Progenitor cell of endocrine pancreas (in vitro differentiated cells): Measurements from ENCODE around the gene CLCF1. TPM values are rescaled to one million over a fixed set of nuclear protein-coding genes. Genes with fewer than 3 reads are reported as not detected.

Experiments
- DNase-seq: peaks from one replicate; pipeline ENCODE4 v3.0.0; 2021; ENCODE audit warnings: low spot score; ENCODE audit not compliant: unreplicated experiment
- H3K27ac Mint-ChIP-seq: 2 replicates; pipeline ENCODE4 v1.8.0; 2021; ENCODE audit warnings: mild to moderate bottlenecking, moderate library complexity, mixed read lengths
- H3K27me3 Mint-ChIP-seq: 2 replicates; pipeline ENCODE4 v1.8.0; 2021; ENCODE audit warnings: mixed read lengths
- H3K36me3 Mint-ChIP-seq: 2 replicates; pipeline ENCODE4 v1.8.0; 2022; ENCODE audit warnings: mixed read lengths; ENCODE audit not compliant: insufficient read depth
- H3K4me1 Mint-ChIP-seq: 2 replicates; pipeline ENCODE4 v1.8.0; 2021; ENCODE audit warnings: low read depth, mixed read lengths
- H3K4me3 Mint-ChIP-seq: 2 replicates; pipeline ENCODE4 v1.8.0; 2021; ENCODE audit warnings: low read depth, mild to moderate bottlenecking, moderate library complexity, mixed read lengths
- H3K9me3 Mint-ChIP-seq: 2 replicates; pipeline ENCODE4 v1.8.0; 2021; ENCODE audit warnings: low read depth, mixed read lengths
- total RNA-seq: library from RNA; stranded (reverse); gene quantifications from 2 replicates; pipeline ENCODE4 v1.2.1, GENCODE V29; 2021
- TF ChIP-seq, protein P1 (sequence below): fragments of 200-600 bp; sonication (generic); IDR thresholded peaks from one replicate; pipeline ENCODE4 v1.5.0; 2021; ENCODE audit warnings: antibody characterized with exemption, mild to moderate bottlenecking; ENCODE audit not compliant: unreplicated experiment

Gene CLCF1
- total RNA-seq, 1 donor from 2014 or later, result 6.9 TPM

- Mint-ChIP-seq H3K4me3 (peak within 1 kb of the TSS; percentile 90), H3K4me1 (peaks cover 26% of the 10 kb centered on the region), H3K27ac (peak within 1 kb of the TSS; percentile 97), H3K36me3 (no peaks in the 10 kb centered on the region), H3K9me3 (no peaks in the 10 kb centered on the region), H3K27me3 (peaks cover 4% of the 10 kb centered on the region)
- DNase-seq, result peak; percentile 89
- TF ChIP-seq, protein P1, sequence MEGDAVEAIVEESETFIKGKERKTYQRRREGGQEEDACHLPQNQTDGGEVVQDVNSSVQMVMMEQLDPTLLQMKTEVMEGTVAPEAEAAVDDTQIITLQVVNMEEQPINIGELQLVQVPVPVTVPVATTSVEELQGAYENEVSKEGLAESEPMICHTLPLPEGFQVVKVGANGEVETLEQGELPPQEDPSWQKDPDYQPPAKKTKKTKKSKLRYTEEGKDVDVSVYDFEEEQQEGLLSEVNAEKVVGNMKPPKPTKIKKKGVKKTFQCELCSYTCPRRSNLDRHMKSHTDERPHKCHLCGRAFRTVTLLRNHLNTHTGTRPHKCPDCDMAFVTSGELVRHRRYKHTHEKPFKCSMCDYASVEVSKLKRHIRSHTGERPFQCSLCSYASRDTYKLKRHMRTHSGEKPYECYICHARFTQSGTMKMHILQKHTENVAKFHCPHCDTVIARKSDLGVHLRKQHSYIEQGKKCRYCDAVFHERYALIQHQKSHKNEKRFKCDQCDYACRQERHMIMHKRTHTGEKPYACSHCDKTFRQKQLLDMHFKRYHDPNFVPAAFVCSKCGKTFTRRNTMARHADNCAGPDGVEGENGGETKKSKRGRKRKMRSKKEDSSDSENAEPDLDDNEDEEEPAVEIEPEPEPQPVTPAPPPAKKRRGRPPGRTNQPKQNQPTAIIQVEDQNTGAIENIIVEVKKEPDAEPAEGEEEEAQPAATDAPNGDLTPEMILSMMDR, result no peak
These were observed 19.9 kb downstream of the CLCF1 start, which contains the start of gene POLD4 for GRCh38 chr11:67353317-67354074. Gene POLD4 (minus strand): TSS chr11:67353546. CDS start chr11:67353399, 147 bp downstream.

GRCh38 chr11:67352546-67353316 lies 20.7 kb downstream of the CLCF1 start:
- Mint-ChIP-seq H3K36me3 (no peaks in the 10 kb centered on the region), H3K27ac (peak overlapping the region; percentile 97), H3K4me1 (peaks cover 32% of the 10 kb centered on the region), H3K9me3 (no peaks in the 10 kb centered on the region), H3K27me3 (no peaks in the 10 kb centered on the region), H3K4me3 (peak overlapping the region; percentile 90)
- DNase-seq, result no peak
- TF ChIP-seq, protein P1, result no peak

- Mint-ChIP-seq H3K9me3 (no peaks in the 10 kb centered on the region), H3K27me3 (no peaks in the 10 kb centered on the region), H3K4me3 (peak overlapping the region; percentile 54), H3K4me1 (peaks cover 28% of the 10 kb centered on the region), H3K27ac (peak overlapping the region; percentile 16), H3K36me3 (no peaks in the 10 kb centered on the region)
- TF ChIP-seq, protein P1, result peak; percentile 91
- DNase-seq, result no peak
These were observed 22.0 kb downstream of the CLCF1 start for GRCh38 chr11:67351275-67352005.

- H3K36me3 Mint-ChIP-seq, result no peaks in the 10 kb centered on the region
- no peaks in the 10 kb centered on the region for H3K9me3 Mint-ChIP-seq
- DNase-seq, result no peak
- no peak overlapping the region for H3K27ac Mint-ChIP-seq
- H3K4me1 Mint-ChIP-seq, result peaks cover 35% of the 10 kb centered on the region
- H3K27me3 Mint-ChIP-seq, result no peaks in the 10 kb centered on the region
- H3K4me3 Mint-ChIP-seq, result no peak overlapping the region
- TF ChIP-seq, protein P1, result no peak
These were observed 23.4 kb downstream of the CLCF1 start for GRCh38 chr11:67349928-67350465.

DNA sequence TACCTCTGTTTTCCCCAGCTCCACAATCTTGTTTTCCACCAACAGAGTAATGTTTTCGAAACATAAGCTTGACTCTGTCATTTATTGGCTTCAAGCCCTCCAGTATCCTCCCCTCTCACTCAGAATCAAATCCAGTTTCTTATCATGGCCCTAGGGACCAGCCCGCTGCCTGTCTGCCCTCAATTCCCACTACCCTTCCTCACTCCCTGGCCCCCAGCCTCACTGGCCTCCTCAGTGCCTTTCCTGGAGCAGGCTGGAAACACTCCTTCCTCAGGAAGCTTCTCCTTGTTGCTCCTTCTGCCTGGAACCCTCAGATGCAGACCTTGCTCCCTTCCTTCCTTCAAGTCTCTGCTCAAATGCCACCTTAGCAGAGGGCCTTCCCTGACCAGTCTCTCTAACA lies 23.9 kb downstream of the CLCF1 start:
- Mint-ChIP-seq H3K4me1 (peaks cover 29% of the 10 kb centered on the region), H3K27me3 (no peaks in the 10 kb centered on the region), H3K27ac (no peak overlapping the region), H3K36me3 (no peaks in the 10 kb centered on the region), H3K4me3 (no peak overlapping the region), H3K9me3 (no peaks in the 10 kb centered on the region)
- TF ChIP-seq, protein P1, result no peak
- no peak for DNase-seq
